HepG2 (cell line): ENCODE results near the gene DLX1. TPM values are rescaled to one million over a fixed set of nuclear protein-coding genes. Genes with fewer than 3 reads are reported as not detected.

ENCODE experiments used
- ARID5B ChIP-seq: IDR thresholded peaks from 2 replicates; pipeline ENCODE4 v1.4.0; 2020; ENCODE audit warnings: mild to moderate bottlenecking, missing genetic modification reagents
- ATAD3A ChIP-seq: sonication (generic); formaldehyde crosslinking; IDR thresholded peaks from 2 replicates; pipeline ENCODE4 v1.4.0; 2020; ENCODE audit warnings: missing genetic modification reagents
- CCDC6 ChIP-seq: sonication (generic); formaldehyde crosslinking; IDR thresholded peaks from 2 replicates; pipeline ENCODE4 v1.8.1; 2022; ENCODE audit warnings: mild to moderate bottlenecking, missing genetic modification reagents, moderate library complexity
- CSRNP2 ChIP-seq: sonication (generic); formaldehyde crosslinking; conservative IDR thresholded peaks from 2 replicates; pipeline ENCODE4 v1.8.0; 2022; ENCODE audit warnings: low read depth, missing genetic modification reagents
- PBX3 ChIP-seq: sonication (generic); formaldehyde crosslinking; IDR thresholded peaks from 2 replicates; pipeline ENCODE4 v1.8.1; 2023; ENCODE audit warnings: missing genetic modification reagents, inconsistent platforms, borderline replicate concordance
- SAP130 ChIP-seq: IDR thresholded peaks from 2 replicates; pipeline ENCODE4 v1.6.1; 2016; ENCODE audit warnings: low read depth
- TFDP2 ChIP-seq: sonication (generic); formaldehyde crosslinking; IDR thresholded peaks from 2 replicates; pipeline ENCODE4 v1.4.0; 2020; ENCODE audit warnings: missing genetic modification reagents
- ZBTB7A ChIP-seq: sonication (generic); formaldehyde crosslinking; IDR thresholded peaks from 2 replicates; pipeline ENCODE4 v1.8.0; 2022; ENCODE audit warnings: mild to moderate bottlenecking, missing genetic modification reagents
- ZFP36L2 ChIP-seq: sonication (generic); formaldehyde crosslinking; IDR thresholded peaks from 2 replicates; pipeline ENCODE4 v1.4.0; 2020; ENCODE audit warnings: missing genetic modification reagents
- ZFP91 ChIP-seq: sonication (generic); formaldehyde crosslinking; IDR thresholded peaks from 2 replicates; pipeline ENCODE4 v1.9.0; 2022; ENCODE audit warnings: missing genetic modification reagents, mild to moderate bottlenecking, borderline replicate concordance
- ZHX1 ChIP-seq: sonication (generic); formaldehyde crosslinking; IDR thresholded peaks from 2 replicates; pipeline ENCODE4 v1.8.1; 2022; ENCODE audit warnings: low read depth, mild to moderate bottlenecking, missing genetic modification reagents
- ZNF136 ChIP-seq: sonication (generic); formaldehyde crosslinking; IDR thresholded peaks from 2 replicates; pipeline ENCODE4 v1.8.1; 2022; ENCODE audit warnings: low read depth, mild to moderate bottlenecking, moderate library complexity, missing genetic modification reagents
- ZNF138 ChIP-seq: sonication (generic); formaldehyde crosslinking; IDR thresholded peaks from 2 replicates; pipeline ENCODE4 v1.5.0; 2020; ENCODE audit warnings: mild to moderate bottlenecking, low read depth, missing genetic modification reagents
- ZNF383 ChIP-seq: sonication (generic); formaldehyde crosslinking; IDR thresholded peaks from 2 replicates; pipeline ENCODE4 v1.4.0; 2020; ENCODE audit warnings: missing genetic modification reagents, mild to moderate bottlenecking, borderline replicate concordance
- ZNF546 ChIP-seq: sonication (generic); formaldehyde crosslinking; conservative IDR thresholded peaks from 2 replicates; pipeline ENCODE4 v1.8.1; 2023; ENCODE audit warnings: mild to moderate bottlenecking, missing genetic modification reagents
- ZNF746 ChIP-seq: sonication (generic); formaldehyde crosslinking; IDR thresholded peaks from 2 replicates; pipeline ENCODE4 v1.8.0; 2022; ENCODE audit warnings: mild to moderate bottlenecking, missing genetic modification reagents
- polyA plus RNA-seq, 8 experiments: library from polyadenylated mRNA; depleted of rRNA in 3 of 8; stranded (reverse) in 7 of 8; unstranded in 1 of 8; fragments of >200 nt; fragmentation: Illumina TruSeq in 4 of 8; extraction: Trizol in 4 of 8; gene quantifications; 2 replicates each; pipeline versions ENCODE4 v1.2.1 to v1.2.3, GENCODE V29; 2011 to 2016; ENCODE audit warnings: low read depth in 4 of 8, missing spikeins in 1 of 8, mixed read lengths in 1 of 8; ENCODE audit not compliant: insufficient read depth in 1 of 8
- total RNA-seq, 5 experiments: library from RNA; depleted of rRNA; stranded (reverse); fragments of >200 nt; fragmentation: Illumina TruSeq; extraction: Trizol; gene quantifications; 2 replicates each; pipeline ENCODE4 v1.2.3, GENCODE V29; 2016; ENCODE audit warnings: low read depth in 1 of 5

Gene DLX1
- total and polyA plus RNA-seq, 2 of the 13 experiments (the other 11 are each of a cell fraction or from before 2014, with no cell fraction given) = 0.18 to 0.86 TPM

GRCh38 chr2:172101821-172102390, 16.6 kb downstream of the DLX1 start (continued):
- peak; percentile 61; the same call in 1 of the 2 replicates for TF ChIP-seq ZFP91 (CRISPR knock-in tag)
- TF ChIP-seq ARID5B (CRISPR knock-in tag) = no peak
- no peak for TF ChIP-seq TFDP2 (CRISPR knock-in tag)
- TF ChIP-seq ZNF746 (CRISPR knock-in tag) = 0 out of 2 replicates have a peak, but pooled peaks have one; percentile 28
- no peak for TF ChIP-seq ZNF138 (CRISPR knock-in tag)
- peak; percentile 21 for TF ChIP-seq SAP130 (CRISPR knock-in tag)
- no peak for TF ChIP-seq ZFP36L2 (CRISPR knock-in tag)
- 0 out of 2 replicates have a peak, but pooled peaks have one; percentile 44 for TF ChIP-seq ZNF546 (CRISPR knock-in tag)
- 0 out of 2 replicates have a peak, but pooled peaks have one; percentile 18 for TF ChIP-seq ZNF383 (CRISPR knock-in tag)
- no peak for TF ChIP-seq CSRNP2 (CRISPR knock-in tag)
- no peak for TF ChIP-seq ATAD3A (CRISPR knock-in tag)
- no peak for TF ChIP-seq ZBTB7A (CRISPR knock-in tag)
- TF ChIP-seq ZHX1 (CRISPR knock-in tag) = no peak
- 0 out of 2 replicates have a peak, but pooled peaks have one; percentile 48 for TF ChIP-seq ZNF136
- no peak for TF ChIP-seq PBX3 (CRISPR knock-in tag)
- TF ChIP-seq CCDC6 (CRISPR knock-in tag) = peak; percentile 39; the same call in 1 of the 2 replicates
